ENCODE measurements around the gene APOBR. TPM values are rescaled to one million over a fixed set of nuclear protein-coding genes. Genes with fewer than 3 reads are reported as not detected.
A peak's percentile ranks its signal among the peaks of the same experiment; 100 is the strongest.

APOBR gene
- total and polyA plus RNA-seq, 2 of the 13 experiments (the other 11 are each of a cell fraction or from before 2014, with no cell fraction given), result 0.03 TPM; not detected in 1

GRCh38 chr16:28531777-28532744 lies 37.6 kb downstream of the APOBR start (continued):
- TF ChIP-seq USF2 (IDR thresholded peaks at IDR 0.05; ENCODE audit: low read depth, low read length), result no peak
- no peak for TF ChIP-seq USF2 (CRISPR knock-in tag; IDR thresholded peaks at IDR 0.05; ENCODE audit: borderline replicate concordance)
- TF ChIP-seq HMGXB4 (CRISPR knock-in tag; IDR thresholded peaks at IDR 0.05; ENCODE audit: borderline replicate concordance in 1 of 2, low read depth in 1 of 2), result no peak
- 0 out of 2 replicates have a peak, but pooled peaks have one; percentile 47 for TF ChIP-seq ZNF556 (CRISPR knock-in tag; IDR thresholded peaks at IDR 0.05; ENCODE audit: borderline replicate concordance)
- TF ChIP-seq ZNF704 (CRISPR knock-in tag; IDR thresholded peaks at IDR 0.05; ENCODE audit: borderline replicate concordance), result no peak
- TF ChIP-seq ELF1 (CRISPR knock-in tag; IDR thresholded peaks at IDR 0.05), result no peak
- no peak for TF ChIP-seq KLF13 (CRISPR knock-in tag; IDR thresholded peaks at IDR 0.05)
- TF ChIP-seq ZFAT (CRISPR knock-in tag; conservative IDR thresholded peaks at IDR 0.05), result no peak
- no peak for TF ChIP-seq ZNF546 (CRISPR knock-in tag; conservative IDR thresholded peaks at IDR 0.05)
- TF ChIP-seq TIGD3 (CRISPR knock-in tag; IDR thresholded peaks at IDR 0.05; ENCODE audit: borderline replicate concordance), result no peak
- no peak for TF ChIP-seq HMGA1 (CRISPR knock-in tag; conservative IDR thresholded peaks at IDR 0.05)
- no peak for TF ChIP-seq CCAR2 (optimal IDR thresholded peaks at IDR 0.05; ENCODE audit: low read depth, low read length)
- no peak for TF ChIP-seq ZKSCAN1 (IDR thresholded peaks at IDR 0.05; ENCODE audit: low read length)
- TF ChIP-seq NBN (conservative IDR thresholded peaks at IDR 0.05), result no peak
- no peak for TF ChIP-seq ZSCAN30 (CRISPR knock-in tag; IDR thresholded peaks at IDR 0.05)
- TF ChIP-seq TRIM22 (IDR thresholded peaks at IDR 0.05), result no peak
- TF ChIP-seq MIER2 (CRISPR knock-in tag; IDR thresholded peaks at IDR 0.05), result no peak
- no peak for TF ChIP-seq MATR3 (CRISPR knock-in tag; IDR thresholded peaks at IDR 0.05)
- TF ChIP-seq ZNF18 (CRISPR knock-in tag; IDR thresholded peaks at IDR 0.05; ENCODE audit: insufficient replicate concordance), result no peak

Measured in HepG2 (cell line).